AG09319 (cell line): ENCODE results near the gene RAPGEF1.

ENCODE experiments used
- DNase-seq: peaks from one replicate; pipeline ENCODE4 v3.0.0-alpha.2; 2010; ENCODE audit warnings: low read depth; ENCODE audit errors: extremely low read depth
- TF ChIP-seq, protein P1 (sequence below): IDR thresholded peaks from 2 replicates; pipeline ENCODE4 v1.5.1; 2011; ENCODE audit warnings: low read depth, mild to moderate bottlenecking, inconsistent platforms, low read length, moderate library complexity

The RAPGEF1 gene

DNA sequence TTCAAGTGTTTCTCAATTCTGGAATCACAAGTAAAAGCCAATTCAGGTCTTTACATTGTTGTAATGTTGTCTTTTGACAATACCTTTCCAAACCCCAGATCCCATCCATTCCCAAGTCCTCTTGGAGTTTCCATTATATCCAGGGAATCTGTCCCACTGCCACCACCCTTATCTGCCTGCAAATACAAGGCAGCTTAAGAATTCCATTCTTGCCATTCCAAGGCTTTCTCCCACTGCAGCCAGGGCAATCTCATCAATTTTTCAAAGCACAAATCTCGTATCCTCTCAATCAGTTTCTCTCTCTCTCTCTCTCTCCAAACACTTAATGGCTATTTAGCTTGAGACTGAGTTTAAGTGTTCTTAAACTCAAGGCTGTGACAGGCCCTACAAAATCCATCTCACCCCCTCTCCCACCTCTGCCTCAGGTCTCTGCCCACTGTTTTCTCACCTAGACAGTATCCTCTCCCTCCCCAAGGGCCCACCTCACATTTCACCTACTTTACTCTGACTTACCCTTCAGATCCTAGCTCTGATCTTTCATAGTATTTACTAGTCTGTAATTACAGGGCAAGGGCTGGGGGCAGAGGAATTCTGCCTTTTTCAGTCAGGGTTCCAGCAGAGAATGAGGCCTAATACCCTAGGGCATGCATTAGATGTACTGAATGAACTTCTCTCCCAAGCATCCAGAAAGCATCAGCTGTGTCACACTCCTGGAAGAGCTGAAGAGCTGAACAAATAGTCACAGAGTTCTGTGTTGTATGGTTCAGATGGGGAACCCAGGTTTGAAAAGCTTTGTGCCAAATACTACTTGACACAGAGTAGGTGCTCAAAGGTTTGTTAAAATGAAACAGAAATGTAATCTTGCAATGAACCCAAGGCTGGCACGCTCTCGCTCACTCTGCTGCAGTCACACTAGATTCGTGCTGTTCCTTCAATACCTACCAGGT, 46.0 kb downstream of the RAPGEF1 start:
- TF ChIP-seq, protein P1, sequence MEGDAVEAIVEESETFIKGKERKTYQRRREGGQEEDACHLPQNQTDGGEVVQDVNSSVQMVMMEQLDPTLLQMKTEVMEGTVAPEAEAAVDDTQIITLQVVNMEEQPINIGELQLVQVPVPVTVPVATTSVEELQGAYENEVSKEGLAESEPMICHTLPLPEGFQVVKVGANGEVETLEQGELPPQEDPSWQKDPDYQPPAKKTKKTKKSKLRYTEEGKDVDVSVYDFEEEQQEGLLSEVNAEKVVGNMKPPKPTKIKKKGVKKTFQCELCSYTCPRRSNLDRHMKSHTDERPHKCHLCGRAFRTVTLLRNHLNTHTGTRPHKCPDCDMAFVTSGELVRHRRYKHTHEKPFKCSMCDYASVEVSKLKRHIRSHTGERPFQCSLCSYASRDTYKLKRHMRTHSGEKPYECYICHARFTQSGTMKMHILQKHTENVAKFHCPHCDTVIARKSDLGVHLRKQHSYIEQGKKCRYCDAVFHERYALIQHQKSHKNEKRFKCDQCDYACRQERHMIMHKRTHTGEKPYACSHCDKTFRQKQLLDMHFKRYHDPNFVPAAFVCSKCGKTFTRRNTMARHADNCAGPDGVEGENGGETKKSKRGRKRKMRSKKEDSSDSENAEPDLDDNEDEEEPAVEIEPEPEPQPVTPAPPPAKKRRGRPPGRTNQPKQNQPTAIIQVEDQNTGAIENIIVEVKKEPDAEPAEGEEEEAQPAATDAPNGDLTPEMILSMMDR: no peak
- DNase-seq: no peak

DNA sequence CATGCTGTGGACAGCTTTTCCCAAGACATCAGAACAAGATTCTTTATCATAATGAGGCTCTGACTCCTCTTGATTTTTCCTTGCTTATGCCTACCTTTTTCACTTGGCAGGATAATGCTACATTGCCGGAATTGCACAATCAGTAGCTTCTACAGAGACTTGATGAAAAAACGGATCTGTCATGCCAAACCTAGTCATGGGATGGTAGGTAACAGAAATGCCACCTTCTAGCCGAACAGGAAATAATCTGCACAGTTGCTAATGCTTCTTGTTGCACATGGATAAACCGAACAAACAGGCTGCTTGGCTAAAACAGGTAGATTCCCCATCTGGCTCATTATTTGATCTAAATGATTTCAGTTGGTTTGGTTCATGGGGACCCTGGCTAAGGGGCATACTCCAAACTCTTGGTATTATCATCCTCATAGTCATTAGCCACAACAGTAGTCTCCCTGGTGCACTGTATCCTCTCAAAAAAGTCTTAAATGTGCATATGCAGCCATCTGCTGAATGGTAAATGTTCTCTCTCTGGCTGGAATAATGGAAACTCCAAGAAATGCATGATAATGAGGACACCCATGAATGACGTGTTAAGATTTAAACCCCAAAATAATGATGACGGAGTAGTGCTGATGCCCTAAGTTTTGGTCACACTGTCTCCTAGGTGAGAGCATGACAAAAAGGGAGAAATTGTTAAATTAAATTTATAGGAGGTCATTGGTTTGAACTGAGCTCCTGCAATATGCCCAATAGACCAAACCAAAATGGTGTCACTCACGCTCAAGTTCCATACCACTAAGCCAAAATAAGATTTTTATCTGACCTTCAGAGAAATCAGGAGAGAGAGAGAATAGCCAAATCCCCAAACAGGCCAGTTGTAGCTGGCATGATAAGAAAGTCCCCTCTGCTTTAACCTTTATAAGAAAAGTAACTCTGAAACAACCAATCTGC, 47.0 kb downstream of the RAPGEF1 start:
- DNase-seq: no peak

DNA sequence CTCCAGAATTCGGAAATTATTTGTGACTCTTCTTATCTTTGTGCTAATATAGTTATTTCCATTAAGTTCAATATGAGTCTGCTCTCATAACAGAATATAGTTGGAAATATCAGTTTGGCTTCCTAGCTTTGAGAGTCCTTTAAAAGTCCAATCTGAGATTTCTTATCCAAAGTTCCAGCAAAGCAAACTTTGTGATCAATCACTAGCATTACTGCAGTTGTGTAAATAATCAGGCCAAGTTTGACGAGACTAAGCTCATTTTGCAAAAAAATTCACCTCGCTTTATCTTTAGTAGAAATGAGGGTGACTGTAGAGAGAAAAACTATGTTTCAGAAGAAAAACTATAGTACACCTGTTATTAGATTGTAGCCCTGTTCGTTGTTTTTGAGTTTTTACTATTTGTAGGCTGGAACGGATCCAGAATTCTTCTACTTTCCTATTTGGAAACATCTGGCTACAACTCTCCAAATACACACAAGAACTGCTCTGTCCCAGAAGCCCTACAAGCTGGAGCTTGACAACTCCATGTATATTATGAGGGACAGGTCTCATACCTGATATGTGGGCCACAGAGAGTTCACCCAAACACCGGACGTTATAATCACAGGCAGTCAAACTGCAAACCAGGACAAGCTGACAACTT, 47.8 kb downstream of the RAPGEF1 start:
- DNase-seq: no peak
- TF ChIP-seq, protein P1: no peak

More for the DNA sequence above, 47.0 kb downstream of the RAPGEF1 start:
- TF ChIP-seq, protein P1: no peak

DNA sequence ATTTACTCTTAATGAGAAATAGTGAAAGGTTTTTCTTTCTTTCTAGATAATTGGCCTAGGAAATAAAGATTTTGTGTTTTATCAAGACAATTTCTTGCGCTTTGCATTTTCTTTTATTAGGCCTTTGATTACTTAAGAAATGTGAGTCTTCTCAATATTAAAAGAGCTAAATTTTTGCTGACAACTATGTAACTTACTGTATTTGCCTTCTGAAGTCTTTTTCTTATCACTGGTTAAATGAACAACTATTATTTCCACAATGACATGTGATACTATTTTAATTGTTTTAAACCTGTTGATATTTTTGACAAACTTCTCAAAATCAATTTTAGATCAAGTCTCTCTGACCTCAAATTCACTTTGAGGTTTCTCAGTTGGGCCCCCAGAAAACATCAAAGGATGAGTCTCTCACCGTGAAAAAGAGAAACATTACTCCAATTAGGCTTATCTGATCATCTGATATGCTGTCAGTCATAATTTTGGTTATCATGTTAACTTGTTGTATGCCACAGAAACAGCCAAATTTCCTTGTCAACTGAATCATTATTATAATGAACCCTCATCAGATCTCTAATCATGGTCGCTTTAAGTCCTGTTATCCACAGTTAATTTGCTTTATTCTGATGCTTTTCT, 48.8 kb downstream of the RAPGEF1 start:
- no peak for DNase-seq
- TF ChIP-seq, protein P1: no peak

DNA sequence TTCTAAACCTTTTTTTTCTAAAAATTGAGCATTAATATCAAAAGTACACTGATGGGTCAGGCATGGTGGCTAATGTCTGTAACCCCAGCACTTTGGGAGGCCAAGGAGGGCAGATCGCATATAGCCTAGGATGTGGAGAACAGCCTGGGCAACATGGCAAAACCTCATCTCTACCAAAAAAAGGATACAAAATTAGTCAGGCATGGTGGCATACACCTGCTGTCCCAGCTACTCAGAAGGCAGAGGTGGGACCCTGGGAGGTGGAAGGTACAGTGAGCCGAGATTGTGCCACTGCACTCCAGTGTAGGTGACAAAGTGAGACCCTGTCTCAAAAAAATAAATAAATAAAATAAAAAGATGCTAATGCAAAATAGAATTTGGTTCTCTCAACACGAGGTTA, 49.4 kb downstream of the RAPGEF1 start:
- no peak for DNase-seq
- TF ChIP-seq, protein P1: no peak

DNA sequence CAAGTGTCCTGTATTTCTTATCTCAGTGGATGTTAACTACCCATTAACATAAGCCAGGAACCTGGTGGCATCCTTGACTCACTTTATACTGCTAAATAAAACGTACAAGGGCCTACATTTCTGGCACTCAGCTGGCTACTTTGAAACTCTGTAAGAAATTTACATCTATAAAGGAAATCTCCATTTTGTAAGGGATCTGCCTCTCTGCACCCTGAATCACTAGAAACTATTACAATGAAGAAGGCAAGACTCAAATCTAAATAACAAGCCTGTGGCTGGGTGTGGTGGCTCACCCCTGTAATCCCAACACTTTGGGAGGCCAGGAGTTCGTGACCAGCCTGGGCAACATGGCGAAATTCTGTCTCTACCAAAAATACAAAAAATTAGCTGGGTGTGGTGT, 51.5 kb downstream of the RAPGEF1 start:
- no peak for DNase-seq
- TF ChIP-seq, protein P1: no peak
